Heart left ventricle (tissue), 16 donors: ENCODE measurements around the gene ZNF579. TPM values are rescaled to one million over a fixed set of nuclear protein-coding genes. Genes with fewer than 3 reads are reported as not detected.

ENCODE experiments used
- ATAC-seq, 4 donors: fragments of 200-7000 bp; cut with Tn5 transposase; one replicate each; pipeline ENCODE4 v1.9.1; 2020 to 2022; ENCODE audit warnings: moderate library complexity in 4 of 4, mild to moderate bottlenecking in 3 of 4, moderate number of reproducible peaks in 1 of 4
- DNase-seq, 5 donors: peaks; one replicate each; pipeline ENCODE4 v3.0.0-alpha.2; 2020
- H3K27ac ChIP-seq, 12 donors: fragments of 200-600 bp; sonication (generic) in 4 of 12; one replicate each; pipeline versions ENCODE4 v1.5.0 to v1.8.0; 2016 to 2022; ENCODE audit warnings: mild to moderate bottlenecking in 2 of 12
- H3K27me3 ChIP-seq, 9 donors: fragments of 200-600 bp; sonication (generic) in 2 of 9; one replicate each; pipeline versions ENCODE4 v1.5.1 to v1.8.0; 2016 to 2022; ENCODE audit warnings: mild to moderate bottlenecking in 3 of 9
- H3K36me3 ChIP-seq, 9 donors: fragments of 200-600 bp; sonication (generic) in 2 of 9; one replicate each; pipeline versions ENCODE4 v1.5.0 to v1.8.0; 2018 to 2022; ENCODE audit warnings: mild to moderate bottlenecking in 2 of 9
- H3K4me1 ChIP-seq, 12 donors: fragments of 200-600 bp; sonication (generic) in 4 of 12; one replicate each; pipeline versions ENCODE4 v1.5.0 to v1.8.0; 2016 to 2022; ENCODE audit warnings: mild to moderate bottlenecking in 3 of 12
- H3K4me3 ChIP-seq, 12 donors: fragments of 200-600 bp; sonication (generic) in 4 of 12; one replicate each; pipeline versions ENCODE4 v1.5.0 to v1.8.0; 2017 to 2022; ENCODE audit warnings: mild to moderate bottlenecking in 9 of 12, moderate library complexity in 4 of 12
- H3K9me3 ChIP-seq, 12 donors: fragments of 200-600 bp; sonication (generic) in 4 of 12; one replicate each; pipeline versions ENCODE4 v1.5.0 to v1.8.0; 2016 to 2022; ENCODE audit warnings: mild to moderate bottlenecking in 1 of 12
- CTCF ChIP-seq, 12 donors: fragments of 200-600 bp; sonication (generic) in 4 of 12; IDR thresholded peaks; one replicate each; pipeline versions ENCODE4 v1.5.0 to v1.8.0; 2018 to 2022; ENCODE audit warnings: antibody characterized with exemption in 12 of 12, mild to moderate bottlenecking in 5 of 12
- POLR2A ChIP-seq, 2 donors: fragments of 450-650 bp; IDR thresholded peaks; one replicate each; pipeline ENCODE4 v1.6.1; 2017; ENCODE audit warnings: antibody characterized with exemption in 2 of 2, mild to moderate bottlenecking in 2 of 2, moderate library complexity in 2 of 2
- WGBS, 4 donors: extraction: QIAGEN DNeasy Blood & Tissue Kit in 2 of 4; methylation state at CpG; one replicate each; pipeline versions ENCODE4 v1.1.5 to v1.1.7; 2013 to 2018; 5-methylcytosine and 5-hydroxymethylcytosine counted together
- intact Hi-C, 10 donors: fragments of 100-400 bp; cut with DNase I; formaldehyde crosslinking; loops; one replicate each; pipeline versions ENCODE4 v1.11.1 to v1.14.2; 2022
- polyA plus RNA-seq, 2 donors: library from polyadenylated mRNA; stranded (reverse); fragments of 200-250 nt; gene quantifications; one replicate each; pipeline ENCODE4 v1.2.3, GENCODE V29; 2013
- total RNA-seq, 9 donors: library from RNA; depleted of rRNA in 2 of 9; stranded (reverse); fragments of >200 nt in 2 of 9; fragmentation: NEBNext Ultra II Directional in 3 of 9; extraction: Animal tissue kit (Norgen Biotek cat#: 25700) in 3 of 9; gene quantifications; one replicate each; pipeline versions ENCODE4 v1.1.0 to v1.2.4, GENCODE V29; 2016 to 2023
- donor health status: ischemic (EF 13 %, LVEDD 7.1; RV severe dilation, severe dysfunction).
- donor health status: healthy with polysubstance abuse.
- donor health status: DM: no; HTN: yes; CAD: no.
- donor health status: DM: no; HTN: no; CAD: no.
- donor health status: ischemic (EF 25% LVEDD 6.9; RV normal size, moderate dysfunction).
- donor health status: ischemic (EF 25% LVEDD 5.7; RV mildly dilated, moderate dysfunction).
- donor health status: healthy.
- donor health status: DM: yes; HTN: yes; CAD: no.
- donor health status: ischemic (EF 35%, LVEDD 5.7; RV mildly dilated, moderate dysfunction).
- donor health status: nonischemic (EF 11% LVEDD 7.7; RV severe dilation, severe dysfunction).
- donor health status: DM: yes; HTN: yes; CAD: no.
- donor health status: PGD.
- donor health status: ischemic (EF 29% LVEDD 5.4; RV normal size, mild dysfunction).
- donor health status: nonischemic (EF 23%, LVEDD 6.1; RV moderate dilation, normal function).

ZNF579 gene
- total and polyA plus RNA-seq, 11 donors, result 5.4 to 13.9 (median 9.8) TPM

GRCh38 chr19:55613930-55614710 is 33.5 kb upstream of the ZNF579 start:
- H3K4me3 ChIP-seq, result no peak overlapping the region
- TF ChIP-seq POLR2A (IDR thresholded peaks at IDR 0.05), result no peak
- no peak for TF ChIP-seq CTCF (IDR thresholded peaks at IDR 0.05)
- WGBS, 4 donors, result 93 to 95% (median 94%) methylated on average over 50 to 75 of the region's 75 CpGs
- no peaks in the 10 kb centered on the region for H3K9me3 ChIP-seq
- peaks cover 0 to 55% (median 42%) of the 10 kb centered on the region in 9 donors for H3K36me3 ChIP-seq
- H3K4me1 ChIP-seq, result peaks cover 0 to 31% (median 22%) of the 10 kb centered on the region in 12 donors
- intact Hi-C loops, result no loop called here
- peak in 1 of 5 donors; percentile 57 for DNase-seq
- H3K27ac ChIP-seq, result no peak overlapping the region
- H3K27me3 ChIP-seq, result no peaks in the 10 kb centered on the region
- ATAC-seq, result no peak

GRCh38 chr19:55613396-55613795 is 32.7 kb upstream of the ZNF579 start:
- H3K4me1 ChIP-seq, result peaks cover 0 to 33% (median 22%) of the 10 kb centered on the region in 12 donors
- H3K36me3 ChIP-seq, result peaks cover 0 to 58% (median 43%) of the 10 kb centered on the region in 9 donors
- intact Hi-C loops, result no loop called here
- H3K4me3 ChIP-seq, result no peak overlapping the region
- no peaks in the 10 kb centered on the region for H3K27me3 ChIP-seq
- 94 to 97% (median 95%) methylated on average over 24 to 27 of the region's 27 CpGs for WGBS, 4 donors
- DNase-seq (peak in 1 of 5 donors; percentile 61), ATAC-seq (no peak)
- TF ChIP-seq CTCF (IDR thresholded peaks at IDR 0.05) (no peak), POLR2A (IDR thresholded peaks at IDR 0.05) (no peak)
- no peaks in the 10 kb centered on the region for H3K9me3 ChIP-seq
- peak overlapping the region in 2 of 12 donors; percentile 85 to 86 for H3K27ac ChIP-seq

- peak; percentile 1 to 50 (median 19) for ATAC-seq
- H3K4me1 ChIP-seq, result peaks cover 0 to 43% (median 25%) of the 10 kb centered on the region in 12 donors
- no peaks in the 10 kb centered on the region for H3K9me3 ChIP-seq
- no peak for DNase-seq
- no peaks in the 10 kb centered on the region for H3K27me3 ChIP-seq
- H3K27ac ChIP-seq, result peak overlapping the region; percentile 38 to 93 (median 77)
- no peak for TF ChIP-seq POLR2A (IDR thresholded peaks at IDR 0.05)
- no peak for TF ChIP-seq CTCF (IDR thresholded peaks at IDR 0.05)
- peaks cover 0 to 50% (median 34%) of the 10 kb centered on the region in 9 donors for H3K36me3 ChIP-seq
- intact Hi-C loops, result no loop called here
- no peak overlapping the region for H3K4me3 ChIP-seq
- WGBS, 4 donors, result 52 to 63% (median 60%) methylated on average over 3 of the region's 3 CpGs
Measured at GRCh38 chr19:55611983-55612645, 31.5 kb upstream of the ZNF579 start.
